NCI-H128 (cell line): Measurements from ENCODE around the gene C16orf90.
"Not testable (repeated sequence)": the region's sequence is repeated elsewhere in the genome, so short reads cannot be mapped to it uniquely, and the experiment has no call there.

ENCODE experiments used
- DNase-seq: peaks from one replicate; lab custom pipeline; 2025; ENCODE audit not compliant: unreplicated experiment; lab: John Stamatoyannopoulos, UW

The C16orf90 gene

DNA sequence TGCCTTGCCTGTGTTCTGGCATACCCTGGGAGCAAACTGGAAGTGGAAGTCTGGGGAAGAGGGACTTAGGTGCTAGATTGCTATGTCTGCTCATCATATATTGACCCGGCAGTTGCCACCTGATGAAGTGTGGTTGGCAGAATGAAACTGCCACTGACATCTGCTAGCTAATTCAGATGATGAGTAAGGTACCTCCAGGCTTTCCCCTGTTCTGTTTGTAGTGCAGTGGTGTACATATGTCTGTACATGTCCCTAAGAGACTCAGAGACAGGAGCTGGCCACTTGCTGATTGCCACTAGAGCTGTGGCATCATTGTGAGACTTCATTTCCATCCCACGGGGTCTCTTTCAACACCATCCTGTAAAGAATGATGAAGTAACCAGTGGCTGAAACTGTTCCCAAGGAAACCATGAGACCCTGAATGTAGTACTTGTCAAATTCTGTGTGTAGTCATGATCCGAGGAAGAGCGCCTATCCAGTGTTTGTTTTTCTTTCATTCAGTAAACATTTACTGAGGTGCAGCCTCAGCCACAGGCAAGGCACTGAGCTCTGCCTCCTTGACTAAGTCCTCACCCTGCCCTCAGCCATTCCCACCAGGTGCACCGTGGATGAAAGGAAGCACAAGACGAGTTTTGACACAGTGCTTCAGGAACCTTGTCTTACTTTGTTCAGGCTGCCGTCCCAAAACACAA is 18.7 kb upstream of the C16orf90 start:
- no peak for DNase-seq

DNA sequence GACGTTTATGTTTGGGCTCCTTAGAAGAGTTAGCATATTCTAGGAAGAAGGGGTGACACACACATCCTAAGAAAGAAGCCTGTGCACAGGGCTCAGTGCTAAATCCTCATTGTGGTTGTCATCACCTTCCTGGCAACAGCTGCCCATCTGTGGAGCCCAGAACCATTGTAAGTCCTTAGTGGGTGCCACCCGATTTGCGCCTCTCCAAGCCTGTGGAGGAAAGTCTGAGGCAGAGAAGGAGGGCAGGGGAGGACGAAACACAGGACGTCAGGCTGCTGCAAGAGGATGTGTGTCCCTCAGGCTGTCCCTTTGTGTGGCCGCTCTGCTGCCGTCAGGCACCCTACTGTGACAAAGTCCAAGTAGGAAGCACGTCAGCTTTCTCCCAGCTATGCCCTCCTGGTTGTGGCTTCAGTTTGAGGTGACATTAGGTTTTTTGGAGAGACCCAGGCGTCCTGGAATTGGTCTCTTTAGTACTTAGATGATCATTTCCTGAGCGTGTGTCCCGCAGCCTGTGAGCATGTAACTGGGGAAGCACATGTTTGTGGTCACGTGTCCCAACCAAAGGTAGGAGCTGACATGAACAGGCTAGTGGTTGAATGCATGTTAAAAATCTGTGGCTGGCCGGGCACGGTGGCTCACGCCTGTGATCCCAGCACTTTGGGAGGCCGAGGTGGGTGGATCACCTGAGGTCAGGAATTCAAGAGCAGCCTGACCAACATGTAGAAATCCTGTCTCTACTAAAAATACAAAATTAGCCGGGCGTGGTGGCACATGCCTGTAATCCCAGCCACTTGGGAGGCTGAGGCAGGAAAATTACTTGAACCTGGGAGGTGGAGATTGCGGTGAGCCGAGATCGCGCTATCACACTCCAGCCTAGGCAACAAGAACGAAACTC is 16.2 kb upstream of the C16orf90 start:
- DNase-seq, result no peak

DNA sequence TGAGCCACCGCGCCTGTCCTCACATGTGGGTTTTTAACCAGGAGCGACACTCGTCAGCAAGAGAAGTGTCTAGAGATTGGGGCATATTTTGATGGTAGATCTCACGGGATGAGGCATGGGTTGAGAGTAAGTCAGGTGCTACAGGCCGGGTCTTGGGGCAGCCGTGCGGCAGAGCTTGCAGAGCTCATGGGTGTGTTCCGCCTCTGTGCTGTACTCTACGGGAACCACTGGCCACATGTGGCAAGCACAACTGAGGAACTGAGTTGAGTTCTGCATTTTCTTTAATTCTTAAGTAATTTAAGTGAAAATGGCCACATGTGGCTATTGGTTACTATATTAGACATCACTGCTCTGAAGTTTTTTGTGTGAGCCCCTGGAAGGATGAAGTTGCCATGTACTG is 15.1 kb upstream of the C16orf90 start:
- no peak for DNase-seq

DNA sequence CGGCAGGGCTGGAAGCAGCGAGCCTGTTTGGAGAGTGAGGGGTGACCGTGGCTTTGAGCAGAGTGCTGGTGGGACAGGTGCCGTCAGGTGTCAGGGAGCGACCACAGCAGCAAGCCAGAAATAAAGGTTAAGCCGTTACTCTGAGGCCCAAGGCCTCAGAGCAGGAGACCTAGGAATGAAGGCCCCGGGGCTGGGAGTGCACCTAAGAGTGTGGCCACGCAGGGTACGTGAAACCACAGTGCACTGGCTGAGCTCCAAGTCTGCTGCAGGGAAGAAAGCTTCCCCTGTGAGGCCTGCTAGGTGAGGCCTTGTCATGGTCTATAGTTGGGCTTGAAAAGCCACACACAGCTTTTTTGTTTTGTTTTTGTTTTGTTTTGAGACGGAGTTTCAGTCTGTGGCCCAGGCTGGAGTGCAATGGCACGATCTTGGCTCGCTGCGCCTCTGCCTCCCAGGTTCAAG is 14.2 kb upstream of the C16orf90 start:
- DNase-seq, result no peak

DNA sequence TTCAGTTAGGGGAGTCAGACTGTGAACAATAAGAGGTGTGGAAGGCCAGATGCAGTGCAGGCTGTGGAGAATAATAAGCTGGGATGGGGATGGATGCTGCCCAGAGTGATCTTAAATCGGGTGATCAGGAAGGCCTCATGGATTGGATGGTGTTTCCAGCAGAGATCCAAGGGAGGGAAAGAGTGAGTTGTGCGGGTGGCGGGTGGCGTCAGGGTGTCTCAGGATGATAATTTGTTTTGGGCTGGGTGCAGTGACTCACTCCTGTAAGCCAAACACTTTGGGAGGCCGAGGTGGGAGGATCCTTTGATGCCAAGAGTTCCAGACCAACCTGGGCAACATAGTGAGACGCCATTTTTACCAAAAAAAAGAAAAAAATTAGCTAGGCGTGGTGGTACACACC is 13.4 kb upstream of the C16orf90 start:
- DNase-seq, result no peak

DNA sequence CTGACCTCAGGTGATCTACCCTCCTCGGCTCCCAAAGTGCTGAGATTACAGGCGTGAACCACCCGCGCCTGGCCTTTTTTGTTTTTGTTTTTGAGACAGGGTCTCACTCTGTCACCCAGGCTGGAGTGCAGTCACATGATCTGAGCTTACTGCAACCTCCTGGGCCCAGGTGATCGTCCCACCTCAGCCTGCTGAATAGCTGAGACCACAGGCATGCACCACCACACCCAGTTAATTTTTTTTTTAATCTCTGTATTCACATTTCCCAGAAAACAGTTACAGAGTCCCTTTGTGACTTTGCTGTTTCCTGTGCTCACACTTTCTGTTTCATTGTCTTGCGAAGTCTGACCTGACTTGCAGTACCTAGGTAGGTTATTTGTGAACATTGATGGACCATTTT is 8.2 kb upstream of the C16orf90 start:
- no peak for DNase-seq

DNA sequence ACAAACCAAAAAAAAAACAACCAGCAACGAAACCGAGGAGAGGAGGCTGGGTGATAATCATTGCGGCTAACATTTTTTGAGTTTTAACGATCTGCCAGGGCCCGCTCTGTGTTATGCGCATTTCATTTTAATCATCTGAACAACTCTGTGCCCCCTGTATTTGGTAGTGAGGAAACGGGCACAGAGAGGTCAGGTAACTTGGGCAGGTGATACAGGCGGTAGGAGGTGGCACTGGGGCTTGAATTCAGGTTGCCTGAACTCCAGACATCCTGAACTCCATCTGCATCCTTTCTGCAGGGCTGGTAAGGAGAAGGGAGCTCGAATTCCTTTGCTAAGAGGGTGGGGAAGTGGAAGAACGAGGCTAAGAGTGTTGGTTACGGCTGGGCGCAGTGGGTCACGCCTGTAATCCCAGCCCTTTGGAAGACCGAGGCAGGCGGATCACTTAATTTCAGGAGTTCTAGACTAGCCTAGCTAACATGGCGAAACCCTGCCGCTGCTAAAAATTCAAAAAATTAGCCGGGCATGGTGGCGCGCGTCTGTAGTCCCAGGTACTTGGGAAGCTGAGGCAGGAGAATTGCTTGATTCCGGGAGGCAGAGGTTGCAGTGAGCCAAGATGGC is 6.6 kb upstream of the C16orf90 start:
- no peak for DNase-seq

DNA sequence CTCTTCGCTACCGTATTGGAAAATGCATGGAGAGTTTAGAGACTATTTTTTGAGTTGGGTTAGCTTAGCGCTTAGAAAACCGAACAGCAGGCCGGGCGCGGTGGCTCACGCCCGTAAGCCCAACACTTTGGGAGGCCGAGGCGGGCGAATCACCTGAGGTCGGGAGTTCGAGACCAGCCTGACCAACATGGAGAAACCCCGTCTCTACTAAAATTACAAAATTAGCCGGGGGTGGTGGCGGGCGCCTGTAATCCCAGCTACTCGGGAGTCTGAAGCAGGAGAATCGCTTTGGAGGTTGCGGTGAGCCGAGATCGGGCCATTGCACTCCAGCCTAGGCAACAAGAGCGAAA is 6.1 kb upstream of the C16orf90 start:
- not testable (repeated sequence) for DNase-seq

DNA sequence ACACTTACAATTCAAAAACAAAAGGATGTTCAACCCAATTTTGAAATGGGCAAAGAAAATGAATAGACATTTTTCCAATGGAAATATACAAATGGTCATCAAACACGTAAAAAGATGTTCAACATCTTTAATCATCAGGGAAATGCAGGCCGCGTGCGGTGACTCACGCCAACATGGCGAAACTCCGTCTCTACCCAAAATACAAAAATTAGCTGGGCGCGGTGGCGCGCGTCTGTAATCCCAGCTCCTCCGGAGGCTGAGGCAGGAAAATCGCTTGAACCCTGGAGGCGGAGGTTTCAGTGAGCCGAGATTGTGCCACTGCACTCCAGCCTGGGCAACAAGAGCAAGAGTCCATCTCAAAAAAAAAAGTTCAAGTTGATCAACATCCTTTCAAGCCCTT is 3.7 kb upstream of the C16orf90 start:
- no peak for DNase-seq

DNA sequence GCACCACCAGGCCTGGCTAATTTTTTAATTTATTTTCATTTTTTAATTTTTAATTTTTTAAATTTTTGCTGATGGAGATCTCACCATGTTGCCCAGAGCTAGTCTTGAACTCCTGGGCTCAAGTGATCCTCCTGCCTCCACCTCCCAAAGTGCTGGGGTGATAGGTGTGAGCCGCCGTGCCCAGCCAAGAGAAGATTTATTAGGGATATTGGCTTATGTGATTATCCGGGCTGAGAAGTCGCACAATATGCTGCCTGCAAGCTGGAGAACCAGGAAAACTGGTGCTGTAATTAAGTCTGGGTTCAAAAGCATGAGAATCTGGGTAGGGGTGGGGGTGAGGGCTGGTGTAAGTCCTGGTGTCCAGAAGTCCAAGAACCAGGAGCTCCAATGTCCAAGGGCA is 2.5 kb upstream of the C16orf90 start:
- DNase-seq, result no peak

DNA sequence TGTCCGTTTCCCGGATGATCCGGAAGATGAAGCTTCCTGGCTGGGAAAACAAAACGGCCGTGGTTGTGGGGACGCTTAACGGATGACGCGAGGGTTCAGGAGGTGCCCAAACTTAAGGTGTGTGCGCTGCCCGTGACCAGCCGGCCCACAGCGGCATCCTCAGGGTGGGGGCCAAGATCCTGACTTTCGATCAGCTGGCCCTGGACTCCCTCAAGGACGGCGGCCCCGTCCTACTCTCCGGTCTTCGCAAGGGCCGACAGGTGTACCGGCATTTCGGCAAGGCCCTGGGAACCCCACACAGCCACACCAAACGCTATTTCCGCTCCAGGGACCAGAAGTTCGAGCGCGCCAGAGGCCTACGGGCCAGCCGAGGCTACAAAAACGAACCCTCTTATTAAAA is 1.1 kb upstream of the C16orf90 start:
- DNase-seq, result no peak

DNA sequence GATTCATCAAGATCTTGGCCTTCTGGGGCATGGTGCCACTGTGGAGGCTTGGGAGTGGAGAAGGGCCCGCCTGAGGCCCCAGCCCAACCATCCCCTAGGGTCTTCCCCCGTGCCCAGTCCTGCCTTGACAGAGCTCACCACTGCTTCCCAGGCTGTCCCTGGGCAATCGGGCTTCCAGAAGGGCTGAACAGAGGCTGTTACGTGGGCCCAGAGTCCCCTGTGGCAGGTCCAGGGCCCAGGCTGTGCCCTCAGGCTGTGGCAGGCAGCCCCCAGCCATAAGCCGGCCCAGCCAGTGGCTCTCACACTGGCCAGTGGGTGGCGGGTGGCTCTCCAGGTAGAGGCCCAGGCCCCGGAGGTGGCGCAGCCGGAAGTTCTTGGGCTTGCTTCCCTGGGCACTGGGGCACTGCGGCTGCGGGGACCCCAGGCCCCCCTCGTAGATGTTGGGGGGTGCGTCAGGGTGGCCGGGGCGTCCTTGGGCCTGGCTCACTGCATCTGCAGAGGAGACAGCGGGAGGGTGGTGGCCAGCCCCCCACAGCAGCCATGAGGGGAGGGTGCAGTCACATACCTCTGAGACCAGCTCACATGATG is 809 bp downstream of the C16orf90 start:
- DNase-seq, result no peak

DNA sequence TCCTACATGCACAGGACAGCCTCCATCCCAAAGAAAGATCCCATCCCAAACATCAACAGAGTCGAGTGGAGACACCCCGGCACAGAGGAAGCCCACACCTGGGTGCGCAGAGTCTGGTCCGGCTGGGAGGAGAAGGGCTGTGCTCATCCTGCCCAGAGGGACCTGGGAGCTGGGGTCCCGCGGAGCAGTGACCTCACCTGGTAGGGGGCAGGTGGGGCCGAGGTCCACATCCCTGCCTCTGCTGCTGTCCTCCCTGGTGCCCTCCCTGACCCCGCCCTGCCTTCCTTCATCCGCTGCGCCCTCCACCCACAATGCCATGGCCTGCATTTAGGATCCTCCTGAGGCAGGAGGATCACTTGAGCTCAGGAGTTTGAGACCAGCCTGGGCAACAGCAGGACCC is 2.9 kb downstream of the C16orf90 start:
- no peak for DNase-seq

DNA sequence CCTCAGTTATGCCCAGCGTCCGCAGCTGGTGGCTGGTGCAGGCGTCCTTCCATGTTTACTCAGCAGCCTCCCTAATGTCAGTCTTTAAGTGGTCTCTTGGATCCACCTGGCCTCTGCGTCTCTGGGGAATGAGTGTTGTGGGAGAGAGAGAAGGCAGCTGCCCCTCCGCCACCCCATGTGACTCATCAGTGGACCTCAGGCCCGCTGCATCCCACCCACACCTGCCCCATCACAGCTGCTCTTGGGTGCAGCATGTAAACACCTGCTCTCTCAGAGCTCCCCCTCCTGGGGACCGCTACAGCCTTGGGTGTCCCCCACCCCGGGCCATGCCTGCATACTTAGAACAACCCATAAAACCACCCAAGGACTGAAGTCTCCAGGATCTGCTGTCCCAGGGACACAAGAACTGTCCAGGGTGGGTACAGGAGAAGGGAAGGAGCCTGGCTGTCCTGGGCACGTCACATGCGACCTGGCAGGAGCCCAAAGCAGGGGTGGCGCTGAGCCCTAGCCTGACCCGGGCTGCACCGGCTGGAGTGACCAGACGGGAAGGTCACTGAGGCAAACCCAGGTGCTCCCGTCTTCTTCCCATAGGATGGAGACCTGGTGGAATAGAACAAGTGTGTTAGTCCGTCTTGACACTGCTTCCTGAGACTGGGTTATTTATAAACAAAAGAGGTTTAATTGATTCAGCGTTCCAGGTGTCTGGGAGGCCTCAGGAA is 4.2 kb downstream of the C16orf90 start:
- DNase-seq, result no peak

DNA sequence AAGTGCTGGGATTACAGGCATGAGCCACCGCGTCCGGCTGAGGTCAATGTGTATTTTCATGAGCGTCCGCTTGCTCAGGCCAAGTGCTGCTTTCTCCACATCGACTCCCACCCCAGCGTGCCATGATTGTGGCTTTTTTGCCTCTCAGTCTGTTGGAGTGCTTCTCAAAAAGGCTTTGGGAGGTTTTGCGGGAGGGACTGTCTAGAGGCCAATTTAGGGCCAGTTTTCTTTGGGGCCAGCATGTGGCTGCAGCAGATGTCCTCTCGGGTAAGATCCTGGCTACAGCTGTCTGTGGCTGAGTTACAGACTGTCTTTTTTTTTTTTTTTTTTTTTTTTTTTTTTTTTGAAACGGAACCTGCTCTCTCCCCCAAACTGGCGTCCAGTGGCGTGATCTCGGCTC is 6.5 kb downstream of the C16orf90 start:
- no peak for DNase-seq

DNA sequence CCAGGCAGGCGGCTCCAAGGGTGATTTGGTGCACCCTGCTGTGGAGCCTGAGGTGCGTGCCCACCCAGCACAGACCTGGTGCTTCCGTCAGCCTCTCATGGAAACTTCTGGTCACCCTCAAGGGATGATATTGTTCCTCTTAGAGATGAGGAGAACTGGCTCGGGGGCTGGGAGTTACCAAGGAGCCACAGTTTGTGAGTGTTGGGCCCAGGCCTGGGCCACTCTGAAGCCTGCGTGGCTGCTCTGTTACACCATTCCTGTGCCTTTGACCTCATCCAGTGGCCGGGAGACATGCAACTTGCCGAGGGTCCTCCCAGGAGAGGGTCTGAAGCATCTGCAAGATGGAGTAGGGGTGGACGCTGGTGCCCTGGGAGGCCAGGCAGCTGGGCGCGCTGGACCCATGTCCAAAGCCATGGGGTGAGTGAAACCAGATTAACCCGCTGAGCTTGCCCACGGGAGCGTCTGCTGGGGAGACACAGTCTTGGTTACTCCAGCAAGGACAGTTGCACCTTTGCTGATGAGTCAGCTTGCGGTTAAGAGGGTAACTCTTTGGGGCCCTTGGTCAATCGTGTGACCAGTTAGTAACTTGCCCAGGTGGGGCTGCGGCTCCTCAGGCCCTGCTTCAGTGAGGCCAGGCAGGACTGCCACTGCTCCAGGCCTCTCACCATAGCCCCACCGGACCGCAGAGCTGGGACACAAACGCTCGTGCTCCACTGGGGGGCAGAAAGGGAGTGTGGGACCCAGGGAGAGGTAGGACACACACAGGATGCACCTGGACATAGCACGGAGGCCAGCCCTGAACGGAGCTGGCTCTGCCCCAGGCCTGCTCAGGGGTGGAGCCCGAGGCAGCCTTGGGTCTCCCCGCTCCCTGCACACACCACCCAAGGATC is 7.5 kb downstream of the C16orf90 start:
- DNase-seq, result no peak

DNA sequence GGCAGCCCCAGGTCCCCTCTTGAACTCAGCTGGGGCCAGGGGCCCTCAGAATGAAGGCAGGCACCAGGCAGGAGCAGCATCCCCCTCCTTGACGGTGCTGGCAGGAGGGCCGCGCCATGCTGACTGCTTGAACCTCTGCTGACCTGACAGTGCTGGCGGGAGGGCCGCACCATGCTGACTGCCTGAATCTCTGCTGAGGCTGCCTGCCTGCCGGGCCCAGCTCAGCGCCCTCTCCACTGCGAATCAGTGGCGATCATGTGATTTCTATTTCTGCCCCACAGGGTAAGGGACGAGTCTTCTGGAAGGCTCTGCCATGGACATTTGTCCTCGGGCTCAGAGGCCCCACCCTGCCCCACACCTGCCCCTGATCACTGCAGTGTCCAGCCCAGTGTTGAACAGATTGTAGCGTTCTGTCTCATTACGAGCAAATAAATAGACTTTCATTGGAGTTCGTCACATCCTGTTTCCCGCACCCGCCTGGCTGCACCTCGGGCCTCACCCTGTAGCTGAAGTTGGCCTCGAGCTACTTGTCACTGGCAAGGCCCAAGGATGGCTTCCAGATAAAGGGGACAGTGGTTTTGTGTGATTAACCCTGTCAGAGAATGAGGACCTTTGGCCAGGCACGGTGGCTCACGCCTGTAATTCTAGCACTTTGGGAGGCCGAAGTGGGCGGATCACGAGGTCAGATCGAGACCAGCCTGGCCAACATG is 8.6 kb downstream of the C16orf90 start:
- DNase-seq, result no peak

DNA sequence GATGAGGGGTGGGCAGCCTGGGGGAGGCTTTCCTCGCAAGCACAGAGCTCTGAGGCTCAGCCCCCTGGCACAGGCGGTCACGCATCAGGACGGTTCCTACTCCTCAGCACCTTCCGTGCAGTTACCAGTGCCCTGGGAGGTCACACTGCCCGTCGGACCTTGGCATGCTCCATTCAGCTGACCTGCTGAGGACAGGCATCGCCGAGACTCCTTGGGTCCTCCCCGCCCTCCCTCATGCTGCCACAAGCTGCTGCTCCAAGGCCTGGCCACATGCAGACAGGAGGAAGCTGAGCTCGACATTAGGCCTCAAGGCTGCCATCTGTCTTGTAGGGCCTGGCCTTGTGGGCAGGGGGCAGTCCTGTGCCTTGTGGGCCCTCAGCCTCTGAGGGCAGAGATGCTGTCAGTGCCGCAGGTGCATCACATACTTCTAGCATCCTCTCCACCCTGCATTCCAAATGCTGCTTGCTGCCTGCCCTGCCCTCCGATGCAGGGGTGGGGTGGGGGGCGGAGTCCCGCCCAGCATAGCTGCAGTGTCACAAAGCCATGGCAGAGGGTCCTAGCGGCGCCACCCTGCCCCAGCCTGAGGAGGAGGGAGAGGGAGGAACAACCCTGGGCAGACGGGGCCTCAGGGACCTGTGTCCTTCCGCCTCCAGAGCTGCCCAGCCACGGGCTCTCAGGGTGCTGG is 9.3 kb downstream of the C16orf90 start:
- DNase-seq, result no peak
